GM21367 (cell line): ENCODE results near the gene FUT9.

Experiments used
- ATAC-seq: cut with Tn5 transposase; IDR thresholded peaks from one replicate; pipeline ENCODE4 v1.9.1; 2021; ENCODE audit not compliant: unreplicated experiment

Gene FUT9

GRCh38 chr6:96066376-96066775 is 50.6 kb downstream of the FUT9 start:
- ATAC-seq: no peak

DNA sequence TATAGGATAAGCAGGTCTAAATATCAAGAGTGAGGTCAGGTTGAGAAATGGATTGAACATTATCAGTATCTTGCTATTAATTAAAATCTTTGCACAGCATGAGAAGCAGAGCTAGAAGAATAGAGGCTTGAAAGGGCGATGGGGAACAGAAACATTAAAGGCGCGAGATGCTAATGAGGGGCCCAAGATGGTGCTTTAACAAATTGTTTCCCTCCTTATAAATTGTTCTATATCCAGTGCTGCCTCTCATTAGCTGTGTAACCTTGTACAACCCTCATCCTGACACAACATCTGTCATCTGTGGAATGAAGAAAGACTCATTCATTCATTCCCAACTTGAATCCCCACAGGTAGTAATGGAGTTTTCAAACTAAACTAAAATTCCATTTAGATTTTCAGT is 57.8 kb downstream of the FUT9 start:
- no peak for ATAC-seq

GRCh38 chr6:96074006-96074405 is 58.2 kb downstream of the FUT9 start:
- ATAC-seq: no peak

DNA sequence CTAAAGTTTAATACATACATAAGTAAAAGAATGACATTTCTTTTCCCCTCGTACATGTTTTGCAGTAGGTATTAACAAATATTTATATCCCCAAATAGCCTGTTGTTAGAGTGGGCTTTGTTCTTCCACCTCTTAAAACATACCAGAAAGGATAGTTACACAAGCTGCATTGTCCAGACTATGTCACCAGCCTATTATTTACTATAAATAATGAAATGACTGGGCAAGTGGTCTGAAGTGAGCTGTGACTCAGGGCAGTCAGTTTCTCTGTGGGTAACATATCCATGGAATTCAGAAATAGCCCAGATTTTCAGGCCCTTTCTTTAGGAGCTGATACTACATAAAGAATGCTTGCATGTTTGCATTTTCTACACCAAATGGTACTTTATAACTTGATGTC is 60.1 kb downstream of the FUT9 start:
- ATAC-seq: no peak

DNA sequence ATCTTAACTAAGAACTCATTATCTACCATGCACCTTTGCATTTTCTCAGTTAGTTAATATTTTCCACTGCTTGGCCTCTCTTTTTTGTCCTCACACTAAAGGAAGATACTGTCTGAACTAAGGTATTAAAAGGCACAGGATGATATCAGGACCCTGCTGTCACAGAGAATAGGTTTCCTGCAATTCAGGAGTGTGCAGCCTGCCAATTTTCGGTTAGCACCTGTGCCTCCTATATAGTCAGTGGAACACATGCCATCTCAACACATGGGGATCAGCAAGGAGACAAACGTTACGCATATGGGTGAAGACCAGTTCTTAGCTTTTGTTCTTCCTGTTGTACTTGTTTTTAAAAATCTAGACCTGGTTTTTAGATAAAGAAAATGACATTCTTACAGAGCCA is 71.0 kb downstream of the FUT9 start:
- ATAC-seq: no peak

DNA sequence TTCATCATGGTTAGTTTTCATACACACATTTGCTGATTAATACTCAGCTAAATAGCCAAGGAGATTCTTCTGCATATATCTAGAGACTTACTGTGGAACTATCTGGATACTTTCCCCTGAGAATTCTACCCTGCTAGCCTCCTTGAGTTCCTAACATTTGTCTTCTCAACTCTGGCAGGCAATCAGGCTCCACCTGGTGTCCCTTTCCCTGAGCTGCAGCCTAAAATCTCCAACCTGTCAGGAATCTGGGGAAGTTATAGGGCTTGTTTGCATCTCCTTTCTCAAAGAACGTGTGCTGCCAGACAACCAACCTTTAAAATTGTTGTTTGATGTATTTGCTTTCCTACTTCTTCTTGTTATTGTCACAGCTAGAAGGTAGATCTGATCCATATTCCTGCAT is 73.4 kb downstream of the FUT9 start:
- ATAC-seq: no peak

GRCh38 chr6:96094077-96094476 is 78.3 kb downstream of the FUT9 start:
- no peak for ATAC-seq

DNA sequence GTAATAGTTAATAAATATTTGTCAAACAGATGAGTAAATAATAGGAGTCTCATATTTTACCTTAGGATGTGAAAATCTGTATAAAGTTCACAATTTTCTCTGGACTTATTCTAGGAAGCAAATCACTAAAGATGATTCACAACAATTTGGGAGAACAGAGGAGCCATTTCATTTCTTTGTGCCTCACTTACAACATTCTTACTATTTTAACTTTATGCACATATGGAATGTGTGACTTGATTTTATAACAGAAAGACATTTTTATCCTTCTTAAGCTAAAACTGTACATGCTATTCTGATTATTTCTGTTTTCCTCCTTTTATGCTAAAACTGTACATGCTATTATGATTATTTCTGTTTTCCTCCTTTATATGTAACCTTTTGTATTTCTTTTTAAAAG is 83.3 kb downstream of the FUT9 start:
- no peak for ATAC-seq

DNA sequence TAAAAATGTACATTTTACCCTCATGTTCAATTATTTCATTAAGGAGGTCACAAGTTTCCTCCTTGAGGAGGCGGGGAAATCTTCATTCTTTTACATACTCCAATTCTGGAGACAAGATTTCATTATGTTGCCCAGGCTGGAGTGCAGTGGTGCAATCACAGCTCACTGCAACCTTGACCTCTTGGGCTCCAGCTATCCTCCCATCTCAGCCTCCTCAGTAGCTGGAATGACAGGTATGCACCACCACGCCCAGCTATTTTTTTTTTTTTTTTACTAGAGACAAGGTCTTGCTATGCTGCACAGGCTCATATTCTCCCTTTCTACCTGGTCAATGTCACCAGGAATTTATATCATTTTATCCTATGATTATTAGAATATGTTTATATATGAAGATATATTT is 85.8 kb downstream of the FUT9 start:
- ATAC-seq: no peak

DNA sequence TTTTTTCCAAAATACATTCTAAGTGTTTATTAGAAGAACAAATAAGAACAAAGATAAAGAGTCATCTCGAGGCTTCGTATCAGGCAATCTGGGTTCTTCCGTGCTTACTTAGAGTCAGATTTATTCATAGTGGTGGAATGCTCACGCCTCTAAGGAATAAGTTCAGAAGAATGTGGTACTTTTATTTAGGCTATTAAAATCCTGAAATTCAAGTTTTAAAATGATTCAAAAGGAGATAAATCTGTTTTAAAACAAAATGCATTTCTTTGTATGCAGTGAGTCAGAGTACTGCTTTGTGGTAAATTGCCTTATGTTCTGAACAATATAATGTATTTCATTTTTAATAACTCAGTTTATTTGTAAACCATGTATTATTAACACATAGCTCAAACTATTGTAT is 89.1 kb downstream of the FUT9 start:
- no peak for ATAC-seq

- ATAC-seq: no peak
These were observed 95.1 kb downstream of the FUT9 start for GRCh38 chr6:96110878-96111277.

GRCh38 chr6:96116674-96117073 is 100.9 kb downstream of the FUT9 start:
- ATAC-seq: no peak

- no peak for ATAC-seq
These were observed 109.0 kb downstream of the FUT9 start for GRCh38 chr6:96124778-96125177.

GRCh38 chr6:96138406-96138805 is 122.6 kb downstream of the FUT9 start:
- ATAC-seq: no peak

- ATAC-seq: no peak
These were observed 126.4 kb downstream of the FUT9 start for GRCh38 chr6:96142142-96142541.

GRCh38 chr6:96150431-96150830 is 134.7 kb downstream of the FUT9 start:
- no peak for ATAC-seq

- ATAC-seq: no peak
These were observed 135.9 kb downstream of the FUT9 start for GRCh38 chr6:96151707-96152106.

DNA sequence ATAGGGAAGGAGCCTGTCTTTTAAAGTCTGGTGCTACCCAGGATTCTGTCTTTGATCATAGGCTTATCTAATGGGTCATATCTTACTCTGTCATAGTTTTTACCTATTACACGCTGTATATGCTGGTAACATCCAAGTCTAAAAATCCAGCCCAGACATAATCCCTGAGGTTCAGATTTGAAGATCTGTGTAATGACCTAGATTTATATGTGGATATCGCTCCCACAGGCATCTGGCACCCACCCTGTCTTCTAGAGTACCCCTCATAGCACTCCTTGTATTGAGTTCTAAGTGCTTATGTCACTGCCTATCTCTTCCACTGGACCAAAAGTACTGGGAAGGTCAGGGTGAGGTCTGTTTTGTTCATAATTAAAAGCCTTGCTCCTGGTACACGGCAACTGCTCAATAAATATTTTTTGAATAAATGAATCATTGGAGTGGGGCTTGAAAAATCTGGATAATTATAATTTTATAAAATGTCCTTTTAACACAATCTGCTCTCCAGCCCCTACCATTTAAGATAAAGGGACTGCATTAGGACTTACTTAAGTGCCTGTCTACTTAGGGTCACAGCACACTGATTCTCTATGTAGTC is 136.4 kb downstream of the FUT9 start:
- no peak for ATAC-seq

DNA sequence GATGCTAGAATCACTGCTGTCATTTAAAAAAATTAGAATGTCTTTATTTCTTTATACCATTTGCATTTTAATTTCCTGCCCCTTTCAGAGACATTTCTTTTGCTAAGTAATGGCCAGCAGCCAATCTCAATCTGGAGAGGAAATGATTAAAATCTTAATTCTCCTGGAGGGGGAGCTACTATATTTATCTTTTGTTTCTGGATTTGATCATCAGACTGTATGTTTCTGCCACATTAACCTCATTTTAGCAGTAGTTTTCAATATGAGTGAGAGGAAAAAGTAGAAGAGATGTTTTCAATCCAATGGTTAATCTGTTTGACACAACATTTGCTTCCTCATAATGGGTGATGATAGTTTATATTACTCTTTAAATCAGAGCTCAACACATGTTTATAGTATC is 138.0 kb downstream of the FUT9 start:
- no peak for ATAC-seq

- no peak for ATAC-seq
These were observed 140.7 kb downstream of the FUT9 start for GRCh38 chr6:96156425-96156824.

DNA sequence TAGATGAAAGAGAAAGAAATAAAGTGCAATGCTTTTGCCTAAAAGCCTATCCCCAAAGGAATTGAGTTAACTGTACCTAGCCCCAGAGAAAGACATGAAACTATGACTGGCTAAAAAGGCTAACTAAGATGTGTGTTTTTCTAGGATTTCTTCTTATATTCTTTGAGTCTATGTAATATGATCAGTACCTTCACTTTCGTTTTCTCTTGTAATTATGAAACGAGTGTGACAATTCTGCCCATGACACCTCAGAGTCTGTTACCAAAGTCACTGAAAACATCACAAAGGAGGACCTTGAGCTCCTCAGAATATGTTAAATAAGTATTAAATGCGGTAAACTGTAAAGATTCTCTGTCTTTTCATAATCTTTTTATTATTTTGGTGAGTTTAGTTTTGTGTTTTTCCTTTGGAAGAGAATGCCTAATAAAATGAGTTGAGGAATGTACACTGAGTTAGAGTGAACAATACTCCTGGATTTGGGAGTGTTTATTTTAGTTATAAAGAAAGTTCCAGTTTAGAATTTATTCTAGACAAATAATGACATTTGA is 141.3 kb downstream of the FUT9 start:
- ATAC-seq: peak; percentile 88

DNA sequence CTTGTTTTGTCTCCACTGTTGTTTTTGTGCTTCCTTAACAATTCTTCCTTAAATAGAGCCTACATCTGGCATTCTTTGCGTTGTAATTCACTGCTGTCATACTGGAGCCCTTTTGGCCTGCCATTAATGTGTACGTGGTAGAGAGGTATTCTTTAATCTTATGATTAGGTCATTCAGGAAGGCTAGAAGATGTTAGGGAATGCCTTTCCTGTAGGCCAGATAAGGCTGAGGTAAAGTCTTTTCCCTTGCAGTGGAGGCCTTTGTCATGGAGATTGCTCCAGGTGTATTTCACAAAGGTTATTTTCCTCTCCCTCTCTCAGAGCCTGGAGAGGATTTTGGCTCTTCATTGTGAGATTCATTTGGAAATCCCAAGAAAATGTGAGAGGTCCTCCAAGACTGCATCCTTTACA is 146.9 kb downstream of the FUT9 start:
- no peak for ATAC-seq

GRCh38 chr6:96164802-96165201 is 149.0 kb downstream of the FUT9 start:
- no peak for ATAC-seq
